Measurements from ENCODE around the gene E2F4. TPM values are rescaled to one million over a fixed set of nuclear protein-coding genes. Genes with fewer than 3 reads are reported as not detected.

The E2F4 gene
- total and polyA plus RNA-seq, 3 donors from 2014 or later, result 72.5 to 126 (median 110) TPM

DNA sequence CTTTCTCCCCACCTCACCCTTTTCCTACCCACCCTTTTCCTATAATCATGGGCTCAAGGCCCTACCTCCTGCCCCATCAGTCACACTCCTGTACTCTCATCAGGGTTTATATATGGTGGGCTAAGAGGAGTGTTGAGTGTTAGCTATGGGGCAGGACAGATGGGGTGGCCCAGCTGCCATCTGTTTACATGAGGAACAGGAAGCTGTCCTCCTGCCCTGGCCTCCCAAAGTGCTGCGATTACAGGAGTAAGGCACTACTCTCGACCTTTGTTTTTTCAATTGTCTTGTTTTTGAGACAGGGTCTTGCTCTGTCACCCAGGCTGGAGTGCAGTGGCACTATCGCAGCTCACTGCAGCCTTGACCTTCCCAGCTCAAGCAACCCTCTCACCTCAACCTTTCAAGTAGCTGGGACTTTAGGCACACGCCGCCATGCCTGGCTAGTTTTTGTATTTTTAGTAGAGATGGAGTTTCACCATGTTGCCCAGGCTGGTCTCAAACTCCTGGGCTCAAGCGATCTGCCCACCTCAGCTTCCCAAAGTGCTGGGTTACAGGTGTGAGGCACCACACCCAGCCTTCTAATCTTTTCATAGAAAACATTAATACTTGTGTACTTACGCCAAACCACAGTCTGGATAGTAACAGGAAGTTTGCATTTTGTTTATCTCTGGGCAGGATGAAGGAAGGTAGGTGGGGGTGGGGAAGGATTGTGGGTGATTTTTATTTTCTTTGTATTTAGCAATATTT is 33.9 kb upstream of the E2F4 start:
- Histone ChIP-seq H3K36me3 (ENCODE audit: low read depth, missing control alignments) (no peaks in the 10 kb centered on the region), H3K27me3 (no peaks in the 10 kb centered on the region), H3K4me1 (peaks cover 16% of the 10 kb centered on the region), H3K4me3 (no peak overlapping the region), H3K27ac (no peak overlapping the region), H3K9me3 (no peaks in the 10 kb centered on the region)
- 78 to 83% methylated on average over 7 of the region's 7 CpGs for WGBS, 2 donors
- DNase-seq, result no peak
- intact Hi-C loops (cut with DNase I; ENCODE audit: low total_unique reads), result loop anchor here (5.0 kb wide), 1 partner anchor 181 kb away; no protein-coding TSS in a partner anchor
- TF ChIP-seq POLR2A (IDR thresholded peaks at IDR 0.05), result no peak
- TF ChIP-seq, protein P1, sequence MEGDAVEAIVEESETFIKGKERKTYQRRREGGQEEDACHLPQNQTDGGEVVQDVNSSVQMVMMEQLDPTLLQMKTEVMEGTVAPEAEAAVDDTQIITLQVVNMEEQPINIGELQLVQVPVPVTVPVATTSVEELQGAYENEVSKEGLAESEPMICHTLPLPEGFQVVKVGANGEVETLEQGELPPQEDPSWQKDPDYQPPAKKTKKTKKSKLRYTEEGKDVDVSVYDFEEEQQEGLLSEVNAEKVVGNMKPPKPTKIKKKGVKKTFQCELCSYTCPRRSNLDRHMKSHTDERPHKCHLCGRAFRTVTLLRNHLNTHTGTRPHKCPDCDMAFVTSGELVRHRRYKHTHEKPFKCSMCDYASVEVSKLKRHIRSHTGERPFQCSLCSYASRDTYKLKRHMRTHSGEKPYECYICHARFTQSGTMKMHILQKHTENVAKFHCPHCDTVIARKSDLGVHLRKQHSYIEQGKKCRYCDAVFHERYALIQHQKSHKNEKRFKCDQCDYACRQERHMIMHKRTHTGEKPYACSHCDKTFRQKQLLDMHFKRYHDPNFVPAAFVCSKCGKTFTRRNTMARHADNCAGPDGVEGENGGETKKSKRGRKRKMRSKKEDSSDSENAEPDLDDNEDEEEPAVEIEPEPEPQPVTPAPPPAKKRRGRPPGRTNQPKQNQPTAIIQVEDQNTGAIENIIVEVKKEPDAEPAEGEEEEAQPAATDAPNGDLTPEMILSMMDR (IDR thresholded peaks at IDR 0.05), result no peak

DNA sequence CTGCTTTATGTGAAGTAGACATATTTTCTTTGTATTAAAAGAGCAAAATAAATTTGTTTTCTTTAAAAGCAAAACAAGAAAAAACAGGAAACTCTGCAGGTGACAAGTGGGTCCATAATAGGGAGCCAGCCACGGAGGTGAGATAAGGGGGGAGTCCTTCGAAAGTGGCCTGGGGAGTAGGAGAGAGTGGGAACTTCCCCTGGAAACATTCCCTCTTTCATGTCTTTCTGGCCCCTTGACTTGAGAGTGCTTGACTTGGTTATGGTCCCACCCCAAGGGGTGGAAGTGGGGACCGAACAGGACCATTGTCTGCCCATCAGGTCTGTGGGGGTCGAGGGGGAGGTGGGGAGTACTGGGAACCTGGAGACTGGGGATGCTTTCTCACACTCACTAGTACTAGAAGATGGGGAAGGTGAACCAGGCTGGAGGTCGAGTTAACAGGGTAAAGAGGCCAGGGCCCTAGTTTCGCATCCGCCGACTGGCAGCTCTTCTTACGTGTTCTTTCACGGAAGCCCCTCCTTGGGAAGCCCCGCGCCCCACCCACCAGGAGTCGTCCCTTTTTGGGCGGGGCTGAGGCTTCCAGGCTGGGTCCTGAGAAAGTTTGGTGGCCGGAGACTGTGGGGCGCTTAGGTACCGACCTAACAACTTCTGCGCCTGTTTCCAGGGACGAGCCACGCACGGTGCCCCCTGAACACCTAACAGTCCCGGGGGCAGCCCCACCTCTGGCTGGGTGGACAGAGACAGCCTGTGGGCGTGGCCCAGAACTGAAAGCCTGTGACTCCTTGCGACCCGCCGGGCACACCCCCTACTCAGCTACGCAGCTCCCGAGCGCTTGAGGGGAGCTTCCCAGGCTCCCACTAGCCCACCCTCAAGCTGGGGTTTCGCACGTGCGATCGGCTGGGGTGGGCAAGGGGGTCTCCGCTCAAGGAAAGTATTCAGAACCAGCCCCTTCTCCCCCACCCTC is 33.0 kb upstream of the E2F4 start:
- peak; percentile 50 for DNase-seq
- Histone ChIP-seq H3K36me3 (ENCODE audit: low read depth, missing control alignments) (no peaks in the 10 kb centered on the region), H3K4me1 (peaks cover 16% of the 10 kb centered on the region), H3K27me3 (no peaks in the 10 kb centered on the region), H3K27ac (no peak overlapping the region), H3K4me3 (peak overlapping the region; percentile 75 to 87), H3K9me3 (no peaks in the 10 kb centered on the region)
- intact Hi-C loops (cut with DNase I; ENCODE audit: low total_unique reads), result loop anchor here (5.0 kb wide), 1 partner anchor 182 kb away; no protein-coding TSS in a partner anchor
- 7 to 11% methylated on average over 26 to 29 of the region's 34 CpGs for WGBS, 2 donors
- TF ChIP-seq, protein P1 (IDR thresholded peaks at IDR 0.05), result no peak
- TF ChIP-seq POLR2A (IDR thresholded peaks at IDR 0.05), result no peak

DNA sequence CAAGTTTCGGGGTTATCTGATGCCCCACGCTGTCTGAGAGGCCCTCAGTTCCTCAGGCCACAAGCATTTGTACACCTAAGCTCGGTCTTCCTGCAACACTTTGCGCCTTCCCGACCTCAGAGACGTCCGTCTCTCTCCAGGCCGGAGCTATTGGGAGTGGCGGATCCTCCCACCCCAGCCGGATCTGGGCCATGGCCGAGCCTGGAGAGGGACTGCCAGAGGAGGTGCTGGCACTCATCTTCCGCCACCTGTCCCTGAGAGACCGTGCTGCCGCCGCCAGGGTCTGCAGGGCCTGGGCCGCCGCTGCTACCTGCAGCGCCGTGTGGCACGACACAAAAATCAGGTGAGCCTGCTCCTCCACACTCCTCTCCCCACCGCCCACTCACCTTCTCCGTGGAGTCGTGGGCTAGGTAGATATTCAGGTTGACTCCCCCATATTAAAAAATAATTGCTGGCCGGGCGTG is 30.3 kb upstream of the E2F4 start:
- no peak for DNase-seq
- H3K27me3 ChIP-seq, result no peaks in the 10 kb centered on the region
- H3K9me3 ChIP-seq, result no peaks in the 10 kb centered on the region
- H3K4me3 ChIP-seq, result no peak overlapping the region
- peaks cover 12% of the 10 kb centered on the region for H3K4me1 ChIP-seq
- no peak for TF ChIP-seq POLR2A (IDR thresholded peaks at IDR 0.05)
- TF ChIP-seq, protein P1 (IDR thresholded peaks at IDR 0.05), result no peak
- no peaks in the 10 kb centered on the region for H3K36me3 ChIP-seq (ENCODE audit: low read depth, missing control alignments)
- intact Hi-C loops (cut with DNase I; ENCODE audit: low total_unique reads), result no loop called here
- no peak overlapping the region for H3K27ac ChIP-seq
- WGBS, 2 donors, result 31 to 48% methylated on average over 23 to 25 of the region's 25 CpGs

DNA sequence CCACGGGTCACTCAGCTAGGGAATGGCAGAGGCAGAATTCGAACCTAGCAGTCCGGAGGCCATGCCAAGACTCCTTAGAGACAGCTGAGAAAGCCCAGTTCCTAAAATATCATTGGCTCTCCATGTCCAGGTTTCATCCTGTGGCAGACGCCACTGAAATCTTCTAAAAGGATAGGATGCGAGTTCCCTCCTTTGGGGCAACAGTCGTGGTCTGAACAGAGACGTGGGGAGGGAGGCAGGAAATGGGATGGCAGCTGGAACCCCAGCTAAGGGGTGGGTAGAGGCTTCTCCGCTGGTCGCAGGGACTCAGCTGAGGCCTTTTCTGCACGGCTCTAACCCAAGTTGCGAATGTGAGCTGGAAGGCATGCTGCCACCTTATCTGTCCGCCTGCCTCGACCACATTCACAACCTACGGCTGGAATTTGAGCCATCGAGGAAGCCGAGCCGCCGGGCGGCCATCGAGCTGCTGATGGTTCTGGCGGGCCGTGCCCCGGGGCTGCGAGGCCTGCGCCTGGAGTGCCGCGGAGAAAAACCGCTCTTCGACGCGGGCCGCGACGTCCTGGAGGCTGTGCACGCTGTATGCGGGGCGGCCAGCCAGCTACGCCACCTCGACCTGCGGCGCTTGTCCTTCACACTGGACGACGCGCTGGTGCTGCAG is 29.3 kb upstream of the E2F4 start:
- intact Hi-C loops (cut with DNase I; ENCODE audit: low total_unique reads), result no loop called here
- Histone ChIP-seq H3K4me1 (peaks cover 12% of the 10 kb centered on the region), H3K4me3 (peak overlapping the region; percentile 33 to 55), H3K27me3 (no peaks in the 10 kb centered on the region), H3K27ac (peak overlapping the region in 1 of 2 donors; percentile 82), H3K36me3 (ENCODE audit: low read depth, missing control alignments) (no peaks in the 10 kb centered on the region), H3K9me3 (no peaks in the 10 kb centered on the region)
- DNase-seq, result no peak
- WGBS, 2 donors, result 19 to 34% methylated on average over 13 to 24 of the region's 44 CpGs
- TF ChIP-seq, protein P1 (IDR thresholded peaks at IDR 0.05), result no peak
- no peak for TF ChIP-seq POLR2A (IDR thresholded peaks at IDR 0.05)

Data from testis (tissue), 3 donors.